Measurements from ENCODE around the gene LDLRAD2. TPM values are rescaled to one million over a fixed set of nuclear protein-coding genes. Genes with fewer than 3 reads are reported as not detected.
A peak's percentile ranks its signal among the peaks of the same experiment; 100 is the strongest.

The LDLRAD2 gene
- total RNA-seq, 2 donors from 2014 or later, result not detected

GRCh38 chr1:21814981-21815582 lies 3.0 kb downstream of the LDLRAD2 start:
- Histone ChIP-seq H3K36me3 (no peaks in the 10 kb centered on the region), H3K4me1 (peaks cover 0 to 12% of the 10 kb centered on the region in 2 donors), H3K9me3 (no peaks in the 10 kb centered on the region), H3K27me3 (no peaks in the 10 kb centered on the region), H3K4me3 (no peak overlapping the region), H3K27ac (no peak overlapping the region)
- DNase-seq (ENCODE audit: low spot score), result no peak
- TF ChIP-seq CTCF (IDR thresholded peaks at IDR 0.05), result no peak

GRCh38 chr1:21815724-21816321 lies 3.8 kb downstream of the LDLRAD2 start:
- no peak overlapping the region for H3K4me3 ChIP-seq
- no peaks in the 10 kb centered on the region for H3K9me3 ChIP-seq
- no peak for TF ChIP-seq CTCF (IDR thresholded peaks at IDR 0.05)
- no peak for DNase-seq (ENCODE audit: low spot score)
- H3K4me1 ChIP-seq, result peaks cover 0 to 12% of the 10 kb centered on the region in 2 donors
- H3K27me3 ChIP-seq, result no peaks in the 10 kb centered on the region
- no peak overlapping the region for H3K27ac ChIP-seq
- peaks cover 4% of the 10 kb centered on the region for H3K36me3 ChIP-seq

GRCh38 chr1:21816602-21817302 lies 4.7 kb downstream of the LDLRAD2 start:
- H3K36me3 ChIP-seq, result peaks cover 13% of the 10 kb centered on the region
- H3K4me3 ChIP-seq, result no peak overlapping the region
- H3K9me3 ChIP-seq, result no peaks in the 10 kb centered on the region
- peaks cover 0 to 12% of the 10 kb centered on the region in 2 donors for H3K4me1 ChIP-seq
- TF ChIP-seq CTCF (IDR thresholded peaks at IDR 0.05), result no peak
- no peak for DNase-seq (ENCODE audit: low spot score)
- H3K27ac ChIP-seq, result no peak overlapping the region
- H3K27me3 ChIP-seq, result no peaks in the 10 kb centered on the region

GRCh38 chr1:21818656-21819055 lies 6.6 kb downstream of the LDLRAD2 start:
- no peak for DNase-seq (ENCODE audit: low spot score)
- peaks cover 0 to 12% of the 10 kb centered on the region in 2 donors for H3K4me1 ChIP-seq
- peak overlapping the region in 1 of 2 donors; percentile 5 for H3K27ac ChIP-seq
- H3K9me3 ChIP-seq, result no peaks in the 10 kb centered on the region
- H3K36me3 ChIP-seq, result peaks cover 32% of the 10 kb centered on the region
- H3K27me3 ChIP-seq, result no peaks in the 10 kb centered on the region
- no peak overlapping the region for H3K4me3 ChIP-seq
- no peak for TF ChIP-seq CTCF (IDR thresholded peaks at IDR 0.05)

- no peaks in the 10 kb centered on the region for H3K27me3 ChIP-seq
- no peak for TF ChIP-seq CTCF (IDR thresholded peaks at IDR 0.05)
- H3K4me3 ChIP-seq, result no peak overlapping the region
- DNase-seq (ENCODE audit: low spot score), result no peak
- no peak overlapping the region for H3K27ac ChIP-seq
- peaks cover 53% of the 10 kb centered on the region for H3K36me3 ChIP-seq
- peaks cover 0 to 5% of the 10 kb centered on the region in 2 donors for H3K4me1 ChIP-seq
- H3K9me3 ChIP-seq, result no peaks in the 10 kb centered on the region
Observed at GRCh38 chr1:21820597-21821232, 8.7 kb downstream of the LDLRAD2 start.

All from right atrium auricular region (tissue), 2 donors.